Activated CD8-positive, alpha-beta memory T cell treated with anti-CD3 and anti-CD28 coated beads, Interleukin-2, amount 50 U/mL, for 4 hours (primary cell): ENCODE data around the gene MKLN1.

Experiments used
- DNase-seq: peaks from one replicate; pipeline ENCODE4 v3.0.0-alpha.2; 2020

Gene MKLN1

DNA sequence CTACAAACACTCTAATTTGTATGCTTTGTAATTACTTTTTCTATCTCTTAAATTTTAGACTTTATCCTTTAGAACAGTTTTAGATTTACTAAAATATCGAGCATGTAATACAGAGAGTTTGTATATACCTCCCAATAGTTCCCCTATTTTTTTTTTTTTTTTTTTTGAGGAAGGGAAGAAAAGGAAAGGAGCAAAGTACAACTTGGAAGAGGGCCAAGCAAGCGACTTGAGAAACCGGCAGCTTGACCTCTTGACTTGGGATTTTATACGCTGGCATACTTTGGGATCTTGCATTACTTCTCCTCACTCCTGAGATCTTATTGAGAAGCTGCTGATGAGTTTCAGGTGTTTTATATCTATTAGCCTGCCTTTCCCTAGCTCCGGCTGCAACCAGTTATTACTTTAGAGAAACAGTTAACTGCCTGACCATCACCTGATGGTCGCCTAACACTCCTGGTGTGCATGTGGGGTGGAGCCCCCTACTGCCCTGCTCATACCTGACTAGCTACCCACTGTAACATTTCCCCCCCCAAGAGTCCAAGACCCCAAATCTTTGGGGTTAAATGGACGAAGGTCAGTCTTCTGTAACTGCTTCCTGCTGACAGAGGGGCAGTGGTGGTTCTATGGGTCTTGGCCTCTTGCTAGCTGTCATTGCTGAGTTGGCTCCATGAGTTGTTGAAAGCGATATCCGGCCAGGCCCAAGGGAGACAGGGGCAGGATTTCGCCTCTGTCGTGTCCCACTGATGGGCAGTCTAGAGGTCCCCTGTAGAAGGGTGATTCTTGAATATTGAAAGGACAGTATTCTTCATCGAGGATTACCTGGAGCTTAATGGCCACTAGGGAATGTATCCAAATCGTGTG, 28.5 kb downstream of the MKLN1 start:
- no peak for DNase-seq

GRCh38 chr7:131357282-131357880, 29.7 kb downstream of the MKLN1 start:
- no peak for DNase-seq

DNA sequence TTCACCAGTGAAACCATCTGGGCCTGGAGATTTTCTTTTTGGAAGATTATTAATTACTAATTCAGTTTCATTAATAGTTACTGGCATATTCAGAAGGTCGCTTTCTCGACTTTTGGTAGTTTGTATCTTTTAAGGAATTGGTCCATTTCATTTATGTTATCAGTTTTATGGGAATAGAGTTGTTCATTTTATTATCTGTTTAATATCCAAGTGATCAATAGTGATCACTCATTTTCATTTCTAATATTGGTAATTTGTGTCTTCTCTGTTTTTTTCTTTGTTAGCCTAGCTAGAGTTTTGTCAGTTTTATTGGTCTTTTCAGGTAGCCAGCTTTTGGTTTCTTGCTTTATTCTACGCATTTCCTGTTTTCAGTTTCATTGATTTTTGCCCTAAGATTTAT, 31.0 kb downstream of the MKLN1 start:
- no peak for DNase-seq

- DNase-seq: no peak
These were observed 31.6 kb downstream of the MKLN1 start for GRCh38 chr7:131359136-131359776.

GRCh38 chr7:131363719-131364118, 36.0 kb downstream of the MKLN1 start:
- DNase-seq: no peak

- no peak for DNase-seq
These were observed 37.2 kb downstream of the MKLN1 start for GRCh38 chr7:131364767-131365344.

GRCh38 chr7:131365838-131366237, 38.2 kb downstream of the MKLN1 start:
- DNase-seq: no peak

- DNase-seq: no peak
These were observed 41.7 kb downstream of the MKLN1 start for GRCh38 chr7:131369354-131369753.

DNA sequence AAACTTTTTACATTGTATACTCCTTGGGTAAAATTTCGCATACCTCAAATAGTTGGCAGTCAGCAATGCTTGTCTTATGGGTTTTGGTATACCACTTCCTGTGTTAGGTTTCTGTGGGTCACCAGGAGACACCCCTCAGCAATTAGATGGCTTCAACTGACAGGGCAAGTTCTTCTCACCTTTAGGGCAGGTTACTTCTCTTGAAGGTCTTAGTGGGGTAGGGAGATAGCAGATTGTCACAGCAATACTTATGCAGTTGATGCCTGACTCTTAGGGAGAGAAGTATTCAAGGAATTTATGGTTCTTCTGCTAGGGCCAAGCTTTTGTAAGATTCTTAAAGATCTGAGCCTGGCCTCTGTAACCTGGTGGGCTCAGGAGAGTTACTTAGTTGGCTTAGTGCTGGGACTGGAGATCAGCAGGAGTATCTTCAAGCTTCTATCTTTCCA, 42.9 kb downstream of the MKLN1 start:
- DNase-seq: no peak

GRCh38 chr7:131371411-131371810, 43.7 kb downstream of the MKLN1 start:
- no peak for DNase-seq

DNA sequence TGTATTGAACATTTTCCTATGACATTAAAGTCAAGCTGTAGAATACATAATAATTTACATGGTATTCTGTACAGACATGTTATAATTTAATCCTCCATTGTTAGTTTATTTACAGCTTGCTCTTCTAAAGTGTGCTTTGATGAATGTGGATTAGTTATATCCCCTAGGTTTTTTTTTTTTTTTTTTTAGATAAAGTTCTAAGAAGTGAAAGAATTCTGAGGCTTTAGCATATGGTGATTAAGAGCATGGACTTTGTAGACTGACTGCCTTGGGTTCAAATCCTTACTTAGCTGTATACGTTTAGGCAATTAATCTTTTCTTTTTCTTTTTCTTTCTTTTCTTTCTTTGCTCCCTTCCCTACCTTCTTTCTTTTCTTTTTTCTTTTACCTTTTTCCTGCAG, 44.9 kb downstream of the MKLN1 start:
- no peak for DNase-seq

- no peak for DNase-seq
These were observed 47.1 kb downstream of the MKLN1 start for GRCh38 chr7:131374821-131375220.

DNA sequence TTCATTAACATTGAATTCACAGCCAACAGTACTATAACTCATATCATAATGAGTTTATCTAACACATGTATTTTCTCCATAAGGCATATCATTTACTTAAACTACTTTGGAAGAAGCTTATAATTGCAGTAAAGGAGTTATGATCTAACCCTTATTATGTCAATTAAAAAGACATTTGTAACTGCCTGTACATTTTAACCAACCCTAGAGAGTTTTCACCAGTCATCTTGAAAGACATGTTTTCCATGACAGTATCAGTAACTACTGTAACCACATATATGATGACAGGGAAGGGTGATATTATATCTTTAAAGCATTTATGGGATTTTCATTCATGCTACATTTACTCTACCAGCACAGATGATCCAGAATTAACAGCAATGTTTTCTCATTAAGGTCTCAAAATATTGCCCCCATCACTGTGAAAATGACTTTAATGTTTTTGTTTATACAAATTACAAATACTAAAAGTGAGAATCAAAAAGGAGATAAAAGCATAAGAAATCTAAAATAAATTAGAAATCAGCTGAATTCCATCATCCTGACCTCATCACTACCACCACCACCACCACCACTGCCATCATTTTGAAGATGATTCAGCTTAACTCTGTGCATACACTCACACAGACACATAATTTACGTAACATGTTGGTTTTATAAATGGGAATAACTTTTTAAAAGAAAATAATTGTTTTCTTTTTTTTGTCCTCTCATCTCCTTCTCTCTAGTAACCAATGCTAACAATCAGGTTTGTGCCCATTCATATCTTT, 53.6 kb downstream of the MKLN1 start:
- DNase-seq: no peak

DNA sequence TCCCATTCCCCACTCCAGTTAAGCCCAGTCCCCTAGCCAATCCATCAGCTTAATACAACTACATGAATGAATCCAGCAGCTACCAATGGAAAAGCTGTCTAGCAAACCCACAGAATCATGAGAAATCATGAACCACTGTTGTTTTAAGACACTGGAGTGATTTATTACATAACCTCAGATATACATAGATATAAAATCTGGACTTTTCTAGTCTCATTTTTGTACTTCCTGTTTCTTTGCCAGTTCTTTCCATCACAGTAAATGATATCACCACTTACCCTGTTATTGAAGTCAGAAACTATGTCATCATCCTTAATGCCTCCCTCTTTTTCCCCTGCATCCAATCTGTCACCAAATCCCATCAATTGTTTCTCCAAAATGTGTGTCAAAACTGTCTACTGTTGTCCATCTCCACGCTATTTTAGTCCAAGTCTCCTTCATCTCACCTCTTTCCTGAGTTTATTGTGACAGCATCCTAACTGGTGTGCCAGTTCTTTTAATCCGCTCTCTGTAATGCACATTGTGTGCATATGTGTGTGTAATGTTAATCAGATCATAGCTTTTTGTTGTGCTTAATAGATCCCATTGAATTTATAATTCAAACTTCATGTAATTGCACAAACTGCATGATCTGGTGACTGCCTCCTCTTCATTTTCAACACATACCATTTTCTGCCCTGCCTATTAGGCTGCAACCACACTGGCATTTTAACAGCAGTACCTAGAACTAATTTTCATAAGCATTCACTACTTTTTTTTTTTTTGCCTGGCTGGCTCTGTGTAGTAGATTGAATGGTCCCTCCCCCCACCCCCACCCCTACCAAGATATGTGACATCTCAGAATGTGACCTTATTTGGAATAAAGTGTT, 56.0 kb downstream of the MKLN1 start:
- DNase-seq: no peak

GRCh38 chr7:131384286-131384635, 56.6 kb downstream of the MKLN1 start:
- no peak for DNase-seq

DNA sequence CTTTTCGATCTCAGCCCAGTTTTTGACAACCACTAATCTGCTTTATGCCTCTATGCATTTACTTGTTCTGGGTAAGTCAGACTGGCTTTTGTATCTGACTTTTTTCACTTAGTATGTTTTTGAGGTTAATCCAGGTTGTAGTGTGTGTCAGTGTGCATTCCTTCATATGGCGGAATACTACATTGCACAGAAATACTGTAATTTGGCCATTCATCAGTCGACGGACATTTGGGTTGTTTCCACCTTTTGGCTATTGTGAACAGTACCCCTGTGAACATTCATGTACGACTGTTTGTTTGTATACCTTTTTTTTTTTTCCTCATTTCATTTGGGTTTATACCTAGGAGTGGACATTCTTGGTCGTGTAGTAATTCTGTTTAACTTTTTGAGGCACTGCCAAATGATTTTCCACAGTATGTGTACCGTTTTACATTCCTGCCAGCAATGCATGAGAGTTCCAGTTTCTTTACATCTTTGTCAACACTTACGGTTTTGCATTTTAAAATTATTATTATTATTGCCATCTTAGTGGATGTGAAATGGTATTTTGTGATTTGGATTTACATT, 57.4 kb downstream of the MKLN1 start:
- DNase-seq: no peak

GRCh38 chr7:131388126-131388525, 60.5 kb downstream of the MKLN1 start:
- no peak for DNase-seq

GRCh38 chr7:131390275-131390674, 62.6 kb downstream of the MKLN1 start:
- no peak for DNase-seq

- DNase-seq: no peak
These were observed 63.5 kb downstream of the MKLN1 start for GRCh38 chr7:131391145-131391544.

GRCh38 chr7:131400681-131401176, 73.1 kb downstream of the MKLN1 start:
- DNase-seq: no peak

DNA sequence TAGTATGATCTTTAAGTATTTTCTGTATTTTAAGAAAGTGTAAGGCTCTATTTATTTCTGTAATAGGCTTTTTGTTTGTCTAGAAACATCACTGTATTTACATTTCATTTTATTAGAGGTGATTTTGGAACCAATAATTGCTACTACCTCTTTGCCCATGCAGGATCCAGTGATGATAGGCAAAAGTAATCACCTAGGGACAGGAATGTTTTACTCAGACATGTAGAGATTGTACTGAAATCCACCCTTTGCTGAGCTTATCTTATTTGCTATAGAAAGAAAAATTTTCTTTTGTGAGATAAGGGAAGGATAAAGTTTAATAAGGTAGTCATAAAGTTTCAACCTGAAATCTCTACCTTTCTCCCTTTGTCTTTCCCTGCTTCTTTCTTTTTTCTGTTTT, 73.5 kb downstream of the MKLN1 start:
- no peak for DNase-seq
